Adrenal gland (tissue), 5 donors: ENCODE results near the gene REG4.

ENCODE experiments used
- CTCF ChIP-seq, 6 experiments: fragments of 450-650 bp in 4 of 6; fragments of 200-600 bp in 2 of 6; sonication (generic) in 1 of 6; IDR thresholded peaks; 1 replicate in 5 of 6; 2 replicates in 1 of 6; pipeline versions ENCODE4 v1.5.1 to v1.8.0; 2016 to 2021; ENCODE audit warnings: antibody characterized with exemption in 6 of 6, mild to moderate bottlenecking in 2 of 6, moderate library complexity in 1 of 6
- POLR2A ChIP-seq, 2 donors: fragments of 450-650 bp; IDR thresholded peaks; one replicate each; pipeline ENCODE4 v1.6.1; 2017; ENCODE audit warnings: antibody characterized with exemption in 2 of 2, mild to moderate bottlenecking in 2 of 2, moderate library complexity in 1 of 2
- donor health status: DM: no; HTN: no; CAD: no.

- no peak for TF ChIP-seq CTCF (IDR thresholded peaks at IDR 0.05)
- TF ChIP-seq POLR2A (IDR thresholded peaks at IDR 0.05) = no peak
Observed at GRCh38 chr1:119827010-119827409, 15.8 kb upstream of the REG4 start.
